Neural cell (in vitro differentiated cells): ENCODE data around the gene PRIM1.

Experiments used
- EP300 ChIP-seq: fragments of 450-650 bp; conservative IDR thresholded peaks from 2 replicates; pipeline ENCODE4 v1.6.1; 2014; ENCODE audit warnings: antibody characterized with exemption, mild to moderate bottlenecking, moderate library complexity; ENCODE audit not compliant: poor library complexity, severe bottlenecking
- EZH2 ChIP-seq: fragments of 200-600, 300-800 bp; shearing (Covaris generic), sonication (generic); IDR thresholded peaks from 2 replicates; pipeline ENCODE4 v1.6.1; 2014; ENCODE audit warnings: antibody characterized with exemption, low read length, borderline replicate concordance, mild to moderate bottlenecking; ENCODE audit not compliant: insufficient read depth, poor library complexity, severe bottlenecking
- MXI1 ChIP-seq: fragments of 450-650 bp; conservative IDR thresholded peaks from 2 replicates; pipeline ENCODE4 v1.6.1; 2014; ENCODE audit warnings: antibody characterized with exemption, mild to moderate bottlenecking; ENCODE audit not compliant: poor library complexity, severe bottlenecking
- POLR2AphosphoS5 ChIP-seq: IDR thresholded peaks from 2 replicates; pipeline ENCODE4 v1.6.1; 2012
- RAD21 ChIP-seq: fragments of 450-650 bp; conservative IDR thresholded peaks from 2 replicates; pipeline ENCODE4 v1.6.1; 2014; ENCODE audit warnings: antibody characterized with exemption, mild to moderate bottlenecking, moderate library complexity
- SMC3 ChIP-seq: fragments of 450-650 bp; conservative IDR thresholded peaks from 2 replicates; pipeline ENCODE4 v1.6.1; 2014; ENCODE audit warnings: antibody characterized with exemption, mild to moderate bottlenecking, moderate library complexity; ENCODE audit not compliant: poor library complexity
- TAF1 ChIP-seq: IDR thresholded peaks from 2 replicates; pipeline ENCODE4 v1.6.1; 2012; ENCODE audit warnings: low read depth
- TF ChIP-seq, protein P1 (sequence below): fragments of 450-650 bp; IDR thresholded peaks from 2 replicates; pipeline ENCODE4 v1.5.1; 2014; ENCODE audit warnings: antibody characterized with exemption, mild to moderate bottlenecking, moderate library complexity; ENCODE audit not compliant: poor library complexity, severe bottlenecking
- TF ChIP-seq, protein P2 (sequence below): IDR thresholded peaks from 2 replicates; pipeline ENCODE4 v1.6.1; 2012; ENCODE audit warnings: borderline replicate concordance

DNA sequence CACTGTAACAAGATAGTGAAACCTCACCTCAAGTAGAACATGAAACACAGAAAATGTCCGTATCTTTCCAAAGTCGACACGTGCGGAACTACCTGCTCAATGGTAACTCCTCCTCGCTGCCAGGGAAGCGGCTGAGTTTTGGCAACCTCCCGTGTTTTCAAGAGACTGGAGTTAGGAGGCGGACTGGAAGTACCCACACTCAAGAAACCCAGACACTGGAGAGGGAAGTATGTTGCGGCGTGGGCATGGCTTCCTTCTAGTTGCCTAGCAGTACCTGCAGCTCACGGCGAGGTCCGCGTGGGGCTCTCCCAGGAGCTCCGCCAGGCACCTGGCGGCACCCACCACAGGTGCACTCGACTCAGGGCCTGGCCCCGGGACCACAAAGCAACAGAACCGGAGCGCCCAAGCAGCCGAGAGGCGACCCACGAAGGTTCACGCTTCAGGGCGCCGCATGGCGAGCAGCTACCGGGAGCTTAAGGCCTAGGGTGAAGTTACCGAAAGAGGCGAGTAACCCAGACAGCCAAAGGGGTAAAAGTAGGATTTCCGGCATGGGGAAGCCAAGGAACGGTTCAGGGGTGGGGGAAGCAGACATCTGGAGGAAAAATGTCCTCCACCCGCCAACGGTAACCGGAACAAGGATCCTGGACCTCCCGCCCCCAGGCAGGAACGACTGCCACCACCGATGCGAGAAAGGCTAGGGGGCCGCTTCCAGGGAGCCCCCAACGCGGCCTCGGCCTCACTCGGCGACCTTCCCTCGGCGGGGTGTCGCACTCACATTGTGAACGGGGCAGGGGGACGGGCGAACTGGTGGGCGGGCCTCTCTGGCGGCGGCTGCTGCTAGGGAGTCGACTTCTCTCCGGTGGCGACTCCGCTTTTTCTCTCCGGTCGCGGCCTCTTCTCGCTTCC, 64.6 kb downstream of the PRIM1 start:
- no peak for TF ChIP-seq TAF1
- TF ChIP-seq, protein P1, sequence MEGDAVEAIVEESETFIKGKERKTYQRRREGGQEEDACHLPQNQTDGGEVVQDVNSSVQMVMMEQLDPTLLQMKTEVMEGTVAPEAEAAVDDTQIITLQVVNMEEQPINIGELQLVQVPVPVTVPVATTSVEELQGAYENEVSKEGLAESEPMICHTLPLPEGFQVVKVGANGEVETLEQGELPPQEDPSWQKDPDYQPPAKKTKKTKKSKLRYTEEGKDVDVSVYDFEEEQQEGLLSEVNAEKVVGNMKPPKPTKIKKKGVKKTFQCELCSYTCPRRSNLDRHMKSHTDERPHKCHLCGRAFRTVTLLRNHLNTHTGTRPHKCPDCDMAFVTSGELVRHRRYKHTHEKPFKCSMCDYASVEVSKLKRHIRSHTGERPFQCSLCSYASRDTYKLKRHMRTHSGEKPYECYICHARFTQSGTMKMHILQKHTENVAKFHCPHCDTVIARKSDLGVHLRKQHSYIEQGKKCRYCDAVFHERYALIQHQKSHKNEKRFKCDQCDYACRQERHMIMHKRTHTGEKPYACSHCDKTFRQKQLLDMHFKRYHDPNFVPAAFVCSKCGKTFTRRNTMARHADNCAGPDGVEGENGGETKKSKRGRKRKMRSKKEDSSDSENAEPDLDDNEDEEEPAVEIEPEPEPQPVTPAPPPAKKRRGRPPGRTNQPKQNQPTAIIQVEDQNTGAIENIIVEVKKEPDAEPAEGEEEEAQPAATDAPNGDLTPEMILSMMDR = peak; percentile 28
- no peak for TF ChIP-seq EP300
- TF ChIP-seq, protein P2, sequence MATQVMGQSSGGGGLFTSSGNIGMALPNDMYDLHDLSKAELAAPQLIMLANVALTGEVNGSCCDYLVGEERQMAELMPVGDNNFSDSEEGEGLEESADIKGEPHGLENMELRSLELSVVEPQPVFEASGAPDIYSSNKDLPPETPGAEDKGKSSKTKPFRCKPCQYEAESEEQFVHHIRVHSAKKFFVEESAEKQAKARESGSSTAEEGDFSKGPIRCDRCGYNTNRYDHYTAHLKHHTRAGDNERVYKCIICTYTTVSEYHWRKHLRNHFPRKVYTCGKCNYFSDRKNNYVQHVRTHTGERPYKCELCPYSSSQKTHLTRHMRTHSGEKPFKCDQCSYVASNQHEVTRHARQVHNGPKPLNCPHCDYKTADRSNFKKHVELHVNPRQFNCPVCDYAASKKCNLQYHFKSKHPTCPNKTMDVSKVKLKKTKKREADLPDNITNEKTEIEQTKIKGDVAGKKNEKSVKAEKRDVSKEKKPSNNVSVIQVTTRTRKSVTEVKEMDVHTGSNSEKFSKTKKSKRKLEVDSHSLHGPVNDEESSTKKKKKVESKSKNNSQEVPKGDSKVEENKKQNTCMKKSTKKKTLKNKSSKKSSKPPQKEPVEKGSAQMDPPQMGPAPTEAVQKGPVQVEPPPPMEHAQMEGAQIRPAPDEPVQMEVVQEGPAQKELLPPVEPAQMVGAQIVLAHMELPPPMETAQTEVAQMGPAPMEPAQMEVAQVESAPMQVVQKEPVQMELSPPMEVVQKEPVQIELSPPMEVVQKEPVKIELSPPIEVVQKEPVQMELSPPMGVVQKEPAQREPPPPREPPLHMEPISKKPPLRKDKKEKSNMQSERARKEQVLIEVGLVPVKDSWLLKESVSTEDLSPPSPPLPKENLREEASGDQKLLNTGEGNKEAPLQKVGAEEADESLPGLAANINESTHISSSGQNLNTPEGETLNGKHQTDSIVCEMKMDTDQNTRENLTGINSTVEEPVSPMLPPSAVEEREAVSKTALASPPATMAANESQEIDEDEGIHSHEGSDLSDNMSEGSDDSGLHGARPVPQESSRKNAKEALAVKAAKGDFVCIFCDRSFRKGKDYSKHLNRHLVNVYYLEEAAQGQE = no peak
- peak; percentile 22 for TF ChIP-seq SMC3
- TF ChIP-seq POLR2AphosphoS5 = no peak
- no peak for TF ChIP-seq RAD21
- no peak for TF ChIP-seq EZH2
- TF ChIP-seq MXI1 = peak; percentile 89
